ENCODE measurements around the gene JUP.

The JUP gene

GRCh38 chr17:41823580-41823979, 37.1 kb upstream of the JUP start:
- POLR2A ChIA-PET, result interaction anchor here (0.6 kb wide), 2 partner anchors 28 to 29 kb away, joined by 3 to 4 read pairs; no protein-coding TSS in a partner anchor
- no peak for TF ChIP-seq CTCF (IDR thresholded peaks at IDR 0.05; ENCODE audit: control extremely low read depth, extremely low read depth, low read depth, missing control alignments)
- CTCF ChIA-PET, result interaction anchor here (0.7 kb wide), 1 partner anchor 12 kb away, joined by 3 read pairs; the partner anchor contains the start of gene P3H4
- DNase-seq (ENCODE audit: extremely low spot score), result no peak

- POLR2A ChIA-PET, result interaction anchor here (0.6 kb wide), 2 partner anchors 28 to 29 kb away, joined by 3 to 4 read pairs; no protein-coding TSS in a partner anchor
- DNase-seq (ENCODE audit: extremely low spot score), result no peak
- TF ChIP-seq CTCF (IDR thresholded peaks at IDR 0.05; ENCODE audit: control extremely low read depth, extremely low read depth, low read depth, missing control alignments), result no peak
- CTCF ChIA-PET, result interaction anchor here (2.4 kb wide), 1 partner anchor 12 kb away, joined by 9 read pairs; the partner anchor contains the start of gene P3H4
Observed at GRCh38 chr17:41823141-41823524, 36.6 kb upstream of the JUP start.

- POLR2A ChIA-PET, result interaction anchor here (0.6 kb wide), 1 partner anchor 27 kb away, joined by 4 read pairs; no protein-coding TSS in a partner anchor
- DNase-seq (ENCODE audit: extremely low spot score), result no peak
Observed at GRCh38 chr17:41822216-41823140, 36.0 kb upstream of the JUP start.

GRCh38 chr17:41821776-41822175, 35.3 kb upstream of the JUP start:
- CTCF ChIA-PET, result interaction anchor here (1.3 to 2.4 kb wide), 2 partner anchors 11 to 245 kb away, joined by 3 to 9 read pairs; partner anchors contain the start of gene P3H4
- no peak for TF ChIP-seq CTCF (IDR thresholded peaks at IDR 0.05; ENCODE audit: control extremely low read depth, extremely low read depth, low read depth, missing control alignments)
- POLR2A ChIA-PET, result no interaction called here
- no peak for DNase-seq (ENCODE audit: extremely low spot score)

More at GRCh38 chr17:41822216-41823140, 36.0 kb upstream of the JUP start:
- CTCF ChIA-PET, result interaction anchor here (1.3 to 2.4 kb wide), 2 partner anchors 11 to 244 kb away, joined by 3 to 9 read pairs; partner anchors contain the start of gene P3H4
- TF ChIP-seq CTCF (IDR thresholded peaks at IDR 0.05; ENCODE audit: control extremely low read depth, extremely low read depth, low read depth, missing control alignments), result no peak

- CTCF ChIA-PET, result interaction anchor here (2.4 kb wide), 1 partner anchor 16 kb away, joined by 9 read pairs; no protein-coding TSS in a partner anchor
- no peak for DNase-seq (ENCODE audit: extremely low spot score)
- POLR2A ChIA-PET, result interaction anchor here (0.6 kb wide), 1 partner anchor 758 kb away, joined by 4 read pairs; the partner anchor contains the start of gene KRTAP2-3
- no peak for TF ChIP-seq CTCF (IDR thresholded peaks at IDR 0.05; ENCODE audit: control extremely low read depth, extremely low read depth, low read depth, missing control alignments)
Observed at GRCh38 chr17:41818024-41818423, 31.5 kb upstream of the JUP start.

- TF ChIP-seq CTCF (IDR thresholded peaks at IDR 0.05; ENCODE audit: control extremely low read depth, extremely low read depth, low read depth, missing control alignments), result no peak
- DNase-seq (ENCODE audit: extremely low spot score), result no peak
- CTCF ChIA-PET, result no interaction called here
- POLR2A ChIA-PET, result no interaction called here
Observed at GRCh38 chr17:41816637-41817320, 30.3 kb upstream of the JUP start.
